ENCODE results near the gene SP140L.

- TF ChIP-seq, protein P1, sequence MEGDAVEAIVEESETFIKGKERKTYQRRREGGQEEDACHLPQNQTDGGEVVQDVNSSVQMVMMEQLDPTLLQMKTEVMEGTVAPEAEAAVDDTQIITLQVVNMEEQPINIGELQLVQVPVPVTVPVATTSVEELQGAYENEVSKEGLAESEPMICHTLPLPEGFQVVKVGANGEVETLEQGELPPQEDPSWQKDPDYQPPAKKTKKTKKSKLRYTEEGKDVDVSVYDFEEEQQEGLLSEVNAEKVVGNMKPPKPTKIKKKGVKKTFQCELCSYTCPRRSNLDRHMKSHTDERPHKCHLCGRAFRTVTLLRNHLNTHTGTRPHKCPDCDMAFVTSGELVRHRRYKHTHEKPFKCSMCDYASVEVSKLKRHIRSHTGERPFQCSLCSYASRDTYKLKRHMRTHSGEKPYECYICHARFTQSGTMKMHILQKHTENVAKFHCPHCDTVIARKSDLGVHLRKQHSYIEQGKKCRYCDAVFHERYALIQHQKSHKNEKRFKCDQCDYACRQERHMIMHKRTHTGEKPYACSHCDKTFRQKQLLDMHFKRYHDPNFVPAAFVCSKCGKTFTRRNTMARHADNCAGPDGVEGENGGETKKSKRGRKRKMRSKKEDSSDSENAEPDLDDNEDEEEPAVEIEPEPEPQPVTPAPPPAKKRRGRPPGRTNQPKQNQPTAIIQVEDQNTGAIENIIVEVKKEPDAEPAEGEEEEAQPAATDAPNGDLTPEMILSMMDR (IDR thresholded peaks at IDR 0.05): no peak
- no peak for TF ChIP-seq POLR2A (IDR thresholded peaks at IDR 0.05)
Measured at GRCh38 chr2:230323385-230324106, 3.4 kb upstream of the SP140L start.

Measured in ovary (tissue), 3 donors.